Fibroblast of the aortic adventitia (primary cell): ENCODE measurements around the gene CHST7. TPM values are rescaled to one million over a fixed set of nuclear protein-coding genes. Genes with fewer than 3 reads are reported as not detected.
A peak's percentile ranks its signal among the peaks of the same experiment; 100 is the strongest.

Experiments used
- DNase-seq: peaks from one replicate; pipeline ENCODE4 v3.0.0-alpha.2; 2010; ENCODE audit warnings: low read depth
- H3K4me3 ChIP-seq: 2 replicates; pipeline ENCODE4 v1.5.1; 2011; ENCODE audit warnings: low read depth, mild to moderate bottlenecking, control low read depth, low read length, moderate library complexity
- total RNA-seq: library from RNA; depleted of rRNA; stranded (reverse); fragments of >200 nt; gene quantifications from 2 replicates; pipeline ENCODE4 v1.2.3, GENCODE V29; 2012; ENCODE audit warnings: low replicate concordance
- TF ChIP-seq, protein P1 (sequence below): IDR thresholded peaks from 2 replicates; pipeline ENCODE4 v1.5.1; 2011; ENCODE audit warnings: mild to moderate bottlenecking, low read length, control low read depth, inconsistent platforms; ENCODE audit not compliant: insufficient read depth

CHST7 gene
- total RNA-seq, 1 donor, result 6.0 TPM

DNA sequence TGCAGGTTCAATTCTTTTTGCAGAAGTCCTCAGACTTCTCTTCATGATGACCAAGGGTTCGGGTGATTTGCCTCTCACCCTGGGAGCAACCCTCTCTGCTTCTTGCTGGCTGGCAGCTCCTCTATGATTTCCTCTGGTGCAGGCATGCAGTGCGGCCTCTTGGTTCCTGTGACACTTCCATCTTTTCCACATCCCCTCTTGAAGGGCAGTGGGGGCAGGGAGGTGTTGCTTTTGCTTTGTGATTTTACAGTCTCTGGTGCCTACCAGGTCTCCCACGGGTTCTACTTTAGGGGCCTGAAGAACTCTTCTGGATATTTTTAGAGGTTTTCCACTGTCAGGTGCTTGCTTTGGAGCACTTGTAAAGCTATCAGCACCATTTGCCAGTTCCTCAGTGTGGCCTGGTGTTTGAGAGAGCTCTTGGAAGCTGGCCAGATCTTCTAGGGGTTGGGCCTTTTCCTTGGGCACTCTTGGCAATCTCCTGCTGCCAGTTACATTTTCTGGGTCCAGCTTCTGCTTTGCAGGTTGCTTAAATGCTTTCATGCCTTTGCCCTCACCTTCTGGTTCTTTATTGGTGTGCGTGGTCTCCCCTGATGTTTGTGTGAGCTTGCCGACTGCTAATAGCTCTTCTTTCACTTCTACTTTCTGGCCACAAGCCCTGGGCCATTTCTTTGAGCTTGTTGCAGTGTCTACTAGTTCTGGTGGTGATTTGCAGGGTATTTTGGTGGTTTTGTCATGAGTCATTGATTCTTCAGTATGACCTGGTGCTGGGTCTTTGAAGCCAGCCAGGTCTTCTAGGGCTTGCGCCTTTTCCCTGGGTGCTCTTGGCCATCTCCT, 11.5 kb upstream of the CHST7 start:
- TF ChIP-seq, protein P1, sequence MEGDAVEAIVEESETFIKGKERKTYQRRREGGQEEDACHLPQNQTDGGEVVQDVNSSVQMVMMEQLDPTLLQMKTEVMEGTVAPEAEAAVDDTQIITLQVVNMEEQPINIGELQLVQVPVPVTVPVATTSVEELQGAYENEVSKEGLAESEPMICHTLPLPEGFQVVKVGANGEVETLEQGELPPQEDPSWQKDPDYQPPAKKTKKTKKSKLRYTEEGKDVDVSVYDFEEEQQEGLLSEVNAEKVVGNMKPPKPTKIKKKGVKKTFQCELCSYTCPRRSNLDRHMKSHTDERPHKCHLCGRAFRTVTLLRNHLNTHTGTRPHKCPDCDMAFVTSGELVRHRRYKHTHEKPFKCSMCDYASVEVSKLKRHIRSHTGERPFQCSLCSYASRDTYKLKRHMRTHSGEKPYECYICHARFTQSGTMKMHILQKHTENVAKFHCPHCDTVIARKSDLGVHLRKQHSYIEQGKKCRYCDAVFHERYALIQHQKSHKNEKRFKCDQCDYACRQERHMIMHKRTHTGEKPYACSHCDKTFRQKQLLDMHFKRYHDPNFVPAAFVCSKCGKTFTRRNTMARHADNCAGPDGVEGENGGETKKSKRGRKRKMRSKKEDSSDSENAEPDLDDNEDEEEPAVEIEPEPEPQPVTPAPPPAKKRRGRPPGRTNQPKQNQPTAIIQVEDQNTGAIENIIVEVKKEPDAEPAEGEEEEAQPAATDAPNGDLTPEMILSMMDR, result no peak
- H3K4me3 ChIP-seq, result no peak overlapping the region
- no peak for DNase-seq

DNA sequence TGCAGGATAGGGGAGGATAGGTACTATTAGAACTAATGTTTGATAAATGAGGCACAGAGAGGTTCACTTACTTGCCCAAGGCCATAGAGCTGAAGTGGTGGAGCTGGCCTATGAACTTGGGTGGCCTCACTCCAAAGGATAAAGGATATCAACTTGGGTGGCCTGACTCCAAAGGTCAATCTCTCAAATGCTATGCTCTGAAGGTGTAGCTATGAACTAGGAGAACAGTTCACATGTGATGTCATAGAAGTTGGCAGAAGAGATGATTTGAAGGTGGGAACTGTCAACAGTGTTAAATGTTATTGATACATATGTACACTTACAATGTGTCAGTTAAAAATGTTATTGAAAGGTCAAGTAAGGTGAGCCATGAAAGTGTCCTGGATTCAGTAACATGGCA, 6.2 kb upstream of the CHST7 start:
- DNase-seq, result no peak
- H3K4me3 ChIP-seq, result no peak overlapping the region
- TF ChIP-seq, protein P1, result no peak

DNA sequence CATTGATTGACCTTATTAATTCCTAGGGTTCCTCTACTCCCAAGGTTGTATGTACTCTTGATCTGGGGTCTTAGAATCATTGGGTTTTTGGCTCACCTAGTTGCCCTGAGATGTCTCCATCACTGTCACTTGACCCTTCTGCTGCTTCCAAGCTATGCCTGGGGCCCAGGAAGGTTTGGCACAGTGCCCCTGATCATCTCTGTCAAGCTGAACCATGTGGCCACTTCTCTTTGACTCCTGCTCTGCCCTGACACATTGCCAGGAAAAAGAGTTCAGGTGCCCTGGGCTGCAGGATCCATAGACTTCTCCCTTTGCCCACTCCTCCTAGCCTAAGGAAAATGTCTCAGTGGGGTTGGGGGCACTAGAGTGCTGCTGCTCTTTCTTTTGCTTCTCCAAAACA, 3.9 kb upstream of the CHST7 start:
- DNase-seq, result no peak
- TF ChIP-seq, protein P1, result no peak

DNA sequence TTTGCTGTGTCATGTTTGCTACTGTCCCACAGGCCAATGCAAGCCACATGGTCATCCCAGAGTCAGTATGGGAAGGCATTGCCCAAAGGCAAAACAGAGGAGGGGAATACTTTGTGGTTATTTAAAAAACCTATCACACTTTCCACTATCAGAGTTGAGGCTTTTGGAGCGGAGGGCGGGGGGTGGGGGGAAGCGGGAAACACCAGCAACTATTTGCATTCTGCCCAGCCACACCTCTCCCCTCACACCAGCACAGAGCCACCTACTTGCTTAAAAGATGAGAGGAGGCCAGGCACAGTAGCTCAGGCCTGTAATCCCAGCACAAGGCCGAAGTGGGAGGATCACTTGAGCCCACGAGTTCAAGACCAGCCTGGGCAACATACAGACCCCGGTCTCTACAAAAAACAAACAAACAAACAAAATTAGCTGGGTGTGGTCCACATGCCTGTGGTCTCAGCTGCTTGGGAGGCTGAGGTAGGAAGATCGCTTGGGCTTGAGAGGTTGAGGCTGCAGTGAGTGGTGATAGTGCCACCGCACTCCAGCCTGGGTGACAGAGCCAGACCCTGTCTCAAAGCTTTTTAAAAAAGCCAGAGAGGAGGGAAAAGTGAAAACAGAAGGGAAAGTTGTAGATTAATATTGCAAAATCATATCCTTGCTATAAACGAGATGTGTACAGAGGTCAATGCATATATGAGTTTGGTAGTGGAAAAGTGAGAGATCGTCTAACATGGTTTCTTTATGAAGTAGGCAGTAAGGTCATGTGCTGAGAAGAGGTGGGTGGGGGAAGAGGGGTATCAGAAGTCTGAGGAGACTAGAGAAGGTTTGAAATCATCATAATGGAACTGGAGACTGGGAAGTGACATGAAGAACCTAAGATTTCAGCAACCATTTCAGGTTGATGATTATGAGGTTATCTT, 1.9 kb upstream of the CHST7 start:
- DNase-seq, result no peak
- H3K4me3 ChIP-seq, result no peak overlapping the region
- TF ChIP-seq, protein P1, result no peak

More for the DNA sequence above, 3.9 kb upstream of the CHST7 start:
- no peak overlapping the region for H3K4me3 ChIP-seq

DNA sequence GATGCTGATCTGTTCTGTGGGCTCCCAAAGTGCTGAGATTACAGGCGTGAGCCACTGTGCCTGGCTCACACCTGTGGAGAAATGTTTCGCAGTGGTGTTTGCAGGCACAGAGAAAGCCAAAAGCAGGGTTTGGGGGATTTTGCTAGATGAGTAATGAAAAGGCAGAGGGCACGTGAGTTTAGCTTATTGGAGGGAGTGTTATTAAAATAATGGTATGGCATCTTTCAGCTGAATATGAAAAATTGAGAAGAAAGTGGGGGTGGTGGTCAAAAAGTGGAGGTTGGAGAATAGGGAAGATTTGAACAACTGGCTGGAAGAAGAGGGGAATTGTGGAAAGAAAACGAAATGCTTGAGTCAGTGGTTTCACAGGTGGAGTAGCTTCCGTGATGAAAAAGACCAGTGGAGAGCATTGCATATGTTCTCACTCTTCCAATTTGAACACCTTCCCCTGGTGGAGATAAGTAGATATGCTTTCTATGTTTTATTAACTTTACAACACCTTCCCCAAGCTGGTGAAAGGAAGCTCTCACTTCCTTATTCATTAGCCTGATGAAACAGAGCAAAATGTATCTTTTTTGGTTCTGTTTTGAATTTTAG, 1.1 kb upstream of the CHST7 start:
- TF ChIP-seq, protein P1, result no peak
- no peak overlapping the region for H3K4me3 ChIP-seq
- no peak for DNase-seq

DNA sequence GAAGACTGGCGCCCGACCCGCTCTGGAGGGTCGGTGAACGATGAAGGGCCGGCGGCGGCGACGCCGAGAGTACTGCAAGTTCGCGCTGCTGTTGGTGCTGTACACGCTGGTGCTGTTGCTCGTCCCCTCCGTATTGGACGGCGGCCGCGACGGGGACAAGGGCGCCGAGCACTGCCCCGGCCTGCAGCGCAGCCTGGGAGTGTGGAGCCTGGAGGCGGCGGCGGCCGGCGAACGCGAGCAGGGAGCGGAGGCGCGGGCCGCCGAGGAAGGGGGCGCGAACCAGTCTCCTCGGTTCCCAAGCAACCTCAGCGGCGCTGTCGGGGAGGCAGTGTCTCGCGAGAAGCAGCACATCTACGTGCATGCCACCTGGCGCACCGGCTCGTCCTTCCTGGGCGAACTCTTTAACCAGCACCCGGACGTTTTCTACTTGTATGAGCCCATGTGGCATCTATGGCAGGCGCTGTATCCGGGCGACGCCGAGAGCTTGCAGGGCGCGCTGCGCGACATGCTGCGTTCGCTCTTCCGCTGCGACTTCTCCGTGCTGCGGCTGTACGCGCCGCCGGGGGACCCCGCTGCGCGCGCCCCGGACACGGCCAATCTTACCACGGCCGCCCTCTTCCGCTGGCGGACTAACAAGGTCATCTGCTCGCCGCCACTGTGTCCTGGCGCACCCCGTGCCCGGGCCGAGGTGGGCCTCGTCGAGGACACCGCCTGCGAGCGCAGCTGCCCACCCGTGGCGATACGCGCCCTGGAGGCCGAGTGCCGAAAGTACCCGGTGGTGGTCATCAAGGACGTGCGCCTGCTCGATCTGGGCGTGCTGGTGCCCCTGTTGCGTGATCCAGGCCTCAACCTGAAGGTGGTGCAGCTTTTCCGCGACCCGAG, 568 bp downstream of the CHST7 start:
- H3K4me3 ChIP-seq, result peak overlapping the region; percentile 60
- DNase-seq, result no peak
- TF ChIP-seq, protein P1, result no peak
